Germinal center (tissue), 1 donor: ENCODE data around the gene RAPGEF3.

Experiments
- DNase-seq: peaks from one replicate; pipeline ENCODE4 v3.0.0; 2012; ENCODE audit warnings: mixed read lengths, low spot score

Gene RAPGEF3

GRCh38 chr12:47755655-47756562, 2.8 kb downstream of the RAPGEF3 start:
- DNase-seq: no peak

GRCh38 chr12:47754881-47755280, 3.8 kb downstream of the RAPGEF3 start:
- no peak for DNase-seq

GRCh38 chr12:47754126-47754525, 4.6 kb downstream of the RAPGEF3 start:
- DNase-seq: no peak

- no peak for DNase-seq
Observed at GRCh38 chr12:47753021-47754001, 5.4 kb downstream of the RAPGEF3 start.

- no peak for DNase-seq
Observed at GRCh38 chr12:47752552-47752951, 6.1 kb downstream of the RAPGEF3 start.

GRCh38 chr12:47752121-47752520, 6.6 kb downstream of the RAPGEF3 start:
- no peak for DNase-seq

GRCh38 chr12:47751561-47751960, 7.1 kb downstream of the RAPGEF3 start:
- no peak for DNase-seq

- DNase-seq: no peak
Observed at GRCh38 chr12:47750916-47751470, 7.7 kb downstream of the RAPGEF3 start.

GRCh38 chr12:47750229-47750798, 8.4 kb downstream of the RAPGEF3 start:
- no peak for DNase-seq

GRCh38 chr12:47748899-47749298, 9.8 kb downstream of the RAPGEF3 start:
- DNase-seq: no peak

- no peak for DNase-seq
Observed at GRCh38 chr12:47748507-47748828, 10.2 kb downstream of the RAPGEF3 start.

- no peak for DNase-seq
Observed at GRCh38 chr12:47747596-47748506, 10.8 kb downstream of the RAPGEF3 start.

- peak; percentile 78 for DNase-seq
Observed at GRCh38 chr12:47747126-47747525, 11.6 kb downstream of the RAPGEF3 start.

GRCh38 chr12:47746523-47746922, 12.2 kb downstream of the RAPGEF3 start:
- no peak for DNase-seq

- DNase-seq: no peak
Observed at GRCh38 chr12:47746073-47746472, 12.6 kb downstream of the RAPGEF3 start.

- DNase-seq: no peak
Observed at GRCh38 chr12:47745485-47746041, 13.1 kb downstream of the RAPGEF3 start.

- no peak for DNase-seq
Observed at GRCh38 chr12:47744778-47745436, 13.8 kb downstream of the RAPGEF3 start.

GRCh38 chr12:47744005-47744651, 14.6 kb downstream of the RAPGEF3 start:
- peak; percentile 62 for DNase-seq

- DNase-seq: no peak
Observed at GRCh38 chr12:47743311-47743860, 15.3 kb downstream of the RAPGEF3 start.
